GM12875 (cell line): ENCODE data around the gene KRAS.

Experiments used
- H3K4me3 ChIP-seq: one replicate; pipeline ENCODE4 v1.5.1; 2011; ENCODE audit warnings: low read depth, low read length, control low read depth
- TF ChIP-seq, protein P1 (sequence below): IDR thresholded peaks from 2 replicates; pipeline ENCODE4 v1.5.1; 2011; ENCODE audit warnings: low read depth, mild to moderate bottlenecking, control low read depth, inconsistent platforms, low read length, moderate library complexity, borderline replicate concordance; ENCODE audit not compliant: insufficient read depth

The KRAS gene

DNA sequence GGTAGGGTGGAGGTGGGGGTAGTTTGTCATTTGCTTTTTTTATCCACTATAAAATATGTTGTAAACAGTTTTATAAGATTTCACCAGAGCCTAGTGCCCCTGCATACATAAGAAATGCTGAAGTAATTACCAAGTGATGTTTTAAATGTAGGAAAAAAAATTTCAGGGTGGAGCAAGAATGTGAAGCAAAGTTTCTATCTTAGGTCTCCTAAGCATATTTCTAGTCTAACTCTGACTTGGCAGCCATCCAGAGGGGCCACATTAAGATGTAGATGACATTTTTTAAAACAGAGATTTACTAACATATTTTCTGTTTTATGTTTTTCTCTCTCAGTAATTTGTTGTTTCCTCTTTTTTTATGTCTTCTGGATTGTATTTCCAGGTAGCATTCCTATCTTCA lies 15.8 kb upstream of the KRAS start:
- no peak overlapping the region for H3K4me3 ChIP-seq
- TF ChIP-seq, protein P1, sequence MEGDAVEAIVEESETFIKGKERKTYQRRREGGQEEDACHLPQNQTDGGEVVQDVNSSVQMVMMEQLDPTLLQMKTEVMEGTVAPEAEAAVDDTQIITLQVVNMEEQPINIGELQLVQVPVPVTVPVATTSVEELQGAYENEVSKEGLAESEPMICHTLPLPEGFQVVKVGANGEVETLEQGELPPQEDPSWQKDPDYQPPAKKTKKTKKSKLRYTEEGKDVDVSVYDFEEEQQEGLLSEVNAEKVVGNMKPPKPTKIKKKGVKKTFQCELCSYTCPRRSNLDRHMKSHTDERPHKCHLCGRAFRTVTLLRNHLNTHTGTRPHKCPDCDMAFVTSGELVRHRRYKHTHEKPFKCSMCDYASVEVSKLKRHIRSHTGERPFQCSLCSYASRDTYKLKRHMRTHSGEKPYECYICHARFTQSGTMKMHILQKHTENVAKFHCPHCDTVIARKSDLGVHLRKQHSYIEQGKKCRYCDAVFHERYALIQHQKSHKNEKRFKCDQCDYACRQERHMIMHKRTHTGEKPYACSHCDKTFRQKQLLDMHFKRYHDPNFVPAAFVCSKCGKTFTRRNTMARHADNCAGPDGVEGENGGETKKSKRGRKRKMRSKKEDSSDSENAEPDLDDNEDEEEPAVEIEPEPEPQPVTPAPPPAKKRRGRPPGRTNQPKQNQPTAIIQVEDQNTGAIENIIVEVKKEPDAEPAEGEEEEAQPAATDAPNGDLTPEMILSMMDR, result no peak

DNA sequence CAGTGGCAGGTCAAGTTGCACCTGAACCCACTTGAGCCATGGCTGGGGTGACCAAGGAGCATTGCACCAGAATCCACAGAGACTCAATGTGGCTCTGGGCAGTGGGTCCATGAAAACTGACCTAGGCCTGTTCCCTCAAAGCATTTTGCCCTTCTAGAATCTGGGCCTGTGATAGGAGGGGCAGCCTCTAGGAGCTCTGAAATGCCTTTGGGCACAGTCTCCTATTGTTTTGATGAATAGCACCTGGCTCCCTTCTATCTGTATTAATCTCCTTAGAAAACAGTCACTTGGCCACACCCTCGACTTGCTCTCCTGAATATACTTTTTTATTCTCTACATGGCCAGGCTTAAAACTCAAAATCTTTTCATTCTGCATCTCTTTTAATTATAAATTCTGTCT lies 14.1 kb upstream of the KRAS start:
- TF ChIP-seq, protein P1, result no peak
- no peak overlapping the region for H3K4me3 ChIP-seq

GRCh38 chr12:25264114-25264513 lies 13.4 kb upstream of the KRAS start:
- TF ChIP-seq, protein P1, result no peak
- no peak overlapping the region for H3K4me3 ChIP-seq

- TF ChIP-seq, protein P1, result no peak
- no peak overlapping the region for H3K4me3 ChIP-seq
These were observed 12.9 kb upstream of the KRAS start for GRCh38 chr12:25263594-25263993.

DNA sequence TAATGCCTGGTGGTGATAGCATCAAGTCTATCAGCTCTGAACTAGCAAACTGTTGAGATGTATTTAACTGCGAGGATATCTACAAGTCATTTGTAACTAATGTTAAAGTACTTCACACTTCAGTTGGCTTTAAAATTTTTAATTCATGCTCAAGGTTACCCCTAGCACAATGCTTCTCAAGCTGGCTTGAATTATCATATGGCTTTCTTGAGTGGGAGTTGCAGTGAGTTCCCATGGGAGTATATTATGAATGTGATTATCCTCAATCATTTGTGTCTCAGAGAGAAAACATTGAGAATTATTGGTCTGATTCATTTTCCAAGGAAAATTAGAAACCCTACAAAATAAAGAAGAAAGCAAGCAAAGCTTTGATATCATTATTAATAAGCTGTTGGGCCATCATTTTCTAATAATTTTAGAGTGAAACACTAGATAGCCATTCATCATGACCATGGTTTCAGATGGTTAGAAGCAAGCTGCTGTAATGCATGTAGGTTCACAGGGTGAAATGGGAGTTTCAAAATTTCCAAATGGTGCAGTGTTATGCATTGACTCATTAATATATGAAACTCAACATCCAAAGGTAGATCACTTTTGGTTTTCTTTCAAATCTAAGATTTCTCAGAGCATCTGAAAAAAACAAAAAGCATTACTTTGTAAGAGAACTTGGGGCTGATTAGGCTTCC lies 11.8 kb upstream of the KRAS start:
- TF ChIP-seq, protein P1, result no peak
- no peak overlapping the region for H3K4me3 ChIP-seq

DNA sequence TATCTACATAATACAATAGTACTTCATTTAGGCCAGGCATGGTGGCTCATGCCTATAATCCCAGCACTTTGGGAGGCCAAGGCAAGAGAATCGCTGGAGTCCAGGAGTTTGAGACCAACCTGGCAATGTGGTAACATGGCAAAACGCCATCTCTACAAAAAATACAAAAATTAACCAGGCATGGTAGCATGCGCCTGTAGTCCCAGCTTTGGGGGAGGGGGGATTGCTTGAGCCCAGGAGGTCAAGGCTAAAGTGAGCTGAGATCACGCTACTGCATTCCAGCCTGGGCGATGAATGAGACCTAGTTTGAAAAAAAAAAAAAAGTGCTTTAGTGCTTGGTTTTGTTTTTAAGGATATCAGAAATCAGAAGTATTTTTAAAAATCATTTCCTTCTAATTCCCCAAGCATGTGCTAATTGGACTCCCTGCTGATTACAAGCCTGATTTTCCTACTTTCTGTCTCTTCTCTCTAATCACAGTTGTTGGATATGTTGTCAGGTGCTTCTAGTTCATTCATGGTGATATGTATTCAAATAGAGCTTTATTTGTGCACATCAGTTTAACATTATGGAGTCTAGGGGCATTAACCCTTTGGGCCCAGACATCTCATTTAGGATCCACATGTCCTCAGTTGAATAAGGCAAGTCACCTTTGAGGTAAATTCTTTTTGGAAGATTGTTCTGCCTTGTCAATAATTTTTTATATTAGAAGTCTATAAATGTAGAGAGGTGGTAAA lies 7.0 kb upstream of the KRAS start:
- no peak overlapping the region for H3K4me3 ChIP-seq

More for the DNA sequence above, 7.0 kb upstream of the KRAS start:
- TF ChIP-seq, protein P1, result no peak
